ENCODE results near the gene TEAD3.

TEAD3 gene

GRCh38 chr6:35483490-35483889 is 13.4 kb downstream of the TEAD3 start:
- Histone ChIP-seq H3K79me2 (ENCODE audit: insufficient read depth, low read depth) (no peaks in the 10 kb centered on the region), H3K9ac (no peak overlapping the region), H3K4me1 (ENCODE audit: low read depth, poor library complexity, severe bottlenecking) (no peaks in the 10 kb centered on the region), H3K36me3 (ENCODE audit: insufficient read depth) (no peaks in the 10 kb centered on the region), H4K20me1 (ENCODE audit: insufficient read depth) (no peaks in the 10 kb centered on the region), H2AFZ (ENCODE audit: low read depth) (no peak overlapping the region), H3K27me3 (ENCODE audit: insufficient read depth, low read depth) (no peaks in the 10 kb centered on the region), H3K4me2 (no peak overlapping the region), H3K27ac (no peak overlapping the region), H3K4me3 (IDR thresholded peaks at IDR 0.05; ENCODE audit: insufficient read depth, low read depth, low read length) (no peak overlapping the region)
- TF ChIP-seq CTCF (conservative IDR thresholded peaks at IDR 0.05; ENCODE audit: low read depth, low read length), result no peak

- no peaks in the 10 kb centered on the region for H3K27me3 ChIP-seq (ENCODE audit: insufficient read depth, low read depth)
- no peak overlapping the region for H3K9ac ChIP-seq
- no peak overlapping the region for H3K27ac ChIP-seq
- no peaks in the 10 kb centered on the region for H3K79me2 ChIP-seq (ENCODE audit: insufficient read depth, low read depth)
- H4K20me1 ChIP-seq (ENCODE audit: insufficient read depth), result no peaks in the 10 kb centered on the region
- H3K4me3 ChIP-seq (IDR thresholded peaks at IDR 0.05; ENCODE audit: insufficient read depth, low read depth, low read length), result no peak overlapping the region
- H3K4me2 ChIP-seq, result no peak overlapping the region
- H2AFZ ChIP-seq (ENCODE audit: low read depth), result no peak overlapping the region
- TF ChIP-seq CTCF (conservative IDR thresholded peaks at IDR 0.05; ENCODE audit: low read depth, low read length), result no peak
- H3K36me3 ChIP-seq (ENCODE audit: insufficient read depth), result no peaks in the 10 kb centered on the region
- no peaks in the 10 kb centered on the region for H3K4me1 ChIP-seq (ENCODE audit: low read depth, poor library complexity, severe bottlenecking)
These were observed 13.8 kb downstream of the TEAD3 start for GRCh38 chr6:35483062-35483461.

GRCh38 chr6:35481226-35481625 is 15.7 kb downstream of the TEAD3 start:
- Histone ChIP-seq H3K27ac (no peak overlapping the region), H4K20me1 (ENCODE audit: insufficient read depth) (no peaks in the 10 kb centered on the region), H3K9ac (no peak overlapping the region), H2AFZ (ENCODE audit: low read depth) (no peak overlapping the region), H3K79me2 (ENCODE audit: insufficient read depth, low read depth) (no peaks in the 10 kb centered on the region), H3K4me3 (IDR thresholded peaks at IDR 0.05; ENCODE audit: insufficient read depth, low read depth, low read length) (no peak overlapping the region), H3K27me3 (ENCODE audit: insufficient read depth, low read depth) (no peaks in the 10 kb centered on the region), H3K36me3 (ENCODE audit: insufficient read depth) (no peaks in the 10 kb centered on the region), H3K4me2 (no peak overlapping the region), H3K4me1 (ENCODE audit: low read depth, poor library complexity, severe bottlenecking) (no peaks in the 10 kb centered on the region)
- TF ChIP-seq CTCF (conservative IDR thresholded peaks at IDR 0.05; ENCODE audit: low read depth, low read length), result no peak

GRCh38 chr6:35480176-35480575 is 16.7 kb downstream of the TEAD3 start:
- H3K9ac ChIP-seq, result no peak overlapping the region
- no peaks in the 10 kb centered on the region for H3K79me2 ChIP-seq (ENCODE audit: insufficient read depth, low read depth)
- no peaks in the 10 kb centered on the region for H3K4me1 ChIP-seq (ENCODE audit: low read depth, poor library complexity, severe bottlenecking)
- H4K20me1 ChIP-seq (ENCODE audit: insufficient read depth), result no peaks in the 10 kb centered on the region
- no peak overlapping the region for H2AFZ ChIP-seq (ENCODE audit: low read depth)
- H3K4me3 ChIP-seq (IDR thresholded peaks at IDR 0.05; ENCODE audit: insufficient read depth, low read depth, low read length), result no peak overlapping the region
- no peak overlapping the region for H3K27ac ChIP-seq
- no peaks in the 10 kb centered on the region for H3K36me3 ChIP-seq (ENCODE audit: insufficient read depth)
- no peaks in the 10 kb centered on the region for H3K27me3 ChIP-seq (ENCODE audit: insufficient read depth, low read depth)
- TF ChIP-seq CTCF (conservative IDR thresholded peaks at IDR 0.05; ENCODE audit: low read depth, low read length), result no peak
- H3K4me2 ChIP-seq, result no peak overlapping the region

GRCh38 chr6:35478259-35478658 is 18.6 kb downstream of the TEAD3 start:
- H3K36me3 ChIP-seq (ENCODE audit: insufficient read depth), result no peaks in the 10 kb centered on the region
- no peak overlapping the region for H3K4me2 ChIP-seq
- no peak overlapping the region for H2AFZ ChIP-seq (ENCODE audit: low read depth)
- no peaks in the 10 kb centered on the region for H3K79me2 ChIP-seq (ENCODE audit: insufficient read depth, low read depth)
- no peaks in the 10 kb centered on the region for H3K27me3 ChIP-seq (ENCODE audit: insufficient read depth, low read depth)
- no peaks in the 10 kb centered on the region for H3K4me1 ChIP-seq (ENCODE audit: low read depth, poor library complexity, severe bottlenecking)
- no peaks in the 10 kb centered on the region for H4K20me1 ChIP-seq (ENCODE audit: insufficient read depth)
- no peak overlapping the region for H3K27ac ChIP-seq
- H3K9ac ChIP-seq, result no peak overlapping the region
- no peak overlapping the region for H3K4me3 ChIP-seq (IDR thresholded peaks at IDR 0.05; ENCODE audit: insufficient read depth, low read depth, low read length)
- TF ChIP-seq CTCF (conservative IDR thresholded peaks at IDR 0.05; ENCODE audit: low read depth, low read length), result no peak

Measured in KMS-11 (cell line).